Measurements from ENCODE around the gene RANBP1.

Gene RANBP1

GRCh38 chr22:20146777-20147176 lies 30.9 kb downstream of the RANBP1 start:
- DNase-seq (ENCODE audit: low read depth): no peak
- no peak for TF ChIP-seq CTCF (conservative IDR thresholded peaks at IDR 0.05; ENCODE audit: low read length)
- H3K4me3 ChIP-seq (ENCODE audit: low read length): no peak overlapping the region

GRCh38 chr22:20147237-20147988 lies 31.5 kb downstream of the RANBP1 start:
- no peak overlapping the region for H3K4me3 ChIP-seq (ENCODE audit: low read length)
- no peak for TF ChIP-seq CTCF (conservative IDR thresholded peaks at IDR 0.05; ENCODE audit: low read length)
- no peak for DNase-seq (ENCODE audit: low read depth)

- DNase-seq (ENCODE audit: low read depth): no peak
- no peak for TF ChIP-seq CTCF (conservative IDR thresholded peaks at IDR 0.05; ENCODE audit: low read length)
- H3K4me3 ChIP-seq (ENCODE audit: low read length): no peak overlapping the region
These were observed 32.5 kb downstream of the RANBP1 start for GRCh38 chr22:20148414-20148813.

- DNase-seq (ENCODE audit: low read depth): no peak
- no peak overlapping the region for H3K4me3 ChIP-seq (ENCODE audit: low read length)
- no peak for TF ChIP-seq CTCF (conservative IDR thresholded peaks at IDR 0.05; ENCODE audit: low read length)
These were observed 33.6 kb downstream of the RANBP1 start for GRCh38 chr22:20149257-20150250.

- no peak for DNase-seq (ENCODE audit: low read depth)
- no peak for TF ChIP-seq CTCF (conservative IDR thresholded peaks at IDR 0.05; ENCODE audit: low read length)
- no peak within 1 kb of the TSS for H3K4me3 ChIP-seq (ENCODE audit: low read length)
These were observed 34.7 kb downstream of the RANBP1 start, which contains the start of gene CCDC188 for GRCh38 chr22:20150381-20151275. Gene CCDC188 (minus strand): TSS chr22:20151055. CDS start chr22:20150986, 69 bp downstream.

GRCh38 chr22:20151276-20151588 lies 35.3 kb downstream of the RANBP1 start:
- no peak overlapping the region for H3K4me3 ChIP-seq (ENCODE audit: low read length)
- no peak for TF ChIP-seq CTCF (conservative IDR thresholded peaks at IDR 0.05; ENCODE audit: low read length)
- DNase-seq (ENCODE audit: low read depth): no peak
